ENCODE measurements around the gene PRR20G. TPM values are rescaled to one million over a fixed set of nuclear protein-coding genes. Genes with fewer than 3 reads are reported as not detected.
A peak's percentile ranks its signal among the peaks of the same experiment; 100 is the strongest.

Gene PRR20G
- total RNA-seq, 4 donors from 2014 or later: not detected

DNA sequence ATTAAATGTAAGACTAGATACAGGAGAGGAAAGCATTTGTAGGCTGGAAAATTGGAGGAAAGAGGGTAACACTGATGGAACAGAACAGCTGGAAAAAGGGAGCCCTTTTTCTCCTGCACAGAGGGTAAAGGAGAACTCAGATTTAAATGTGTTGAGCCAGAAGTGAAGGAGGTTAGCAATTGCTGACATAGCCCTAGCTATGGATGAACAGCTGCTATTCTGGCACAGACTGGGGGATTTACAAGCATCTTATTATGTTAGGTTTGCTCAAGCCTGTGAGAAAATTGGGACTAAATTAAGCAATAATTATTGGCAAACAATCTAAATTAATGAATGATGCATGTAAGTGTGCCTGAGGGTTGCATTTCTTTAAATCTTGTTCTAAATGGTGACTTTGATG, 40.6 kb upstream of the PRR20G start:
- Histone ChIP-seq H3K4me3 (no peak overlapping the region), H3K9me3 (peaks cover 0 to 40% (median 7%) of the 10 kb centered on the region in 4 donors), H3K36me3 (no peaks in the 10 kb centered on the region), H3K27me3 (no peaks in the 10 kb centered on the region), H3K4me1 (no peaks in the 10 kb centered on the region), H3K27ac (no peak overlapping the region)
- TF ChIP-seq, protein P1, sequence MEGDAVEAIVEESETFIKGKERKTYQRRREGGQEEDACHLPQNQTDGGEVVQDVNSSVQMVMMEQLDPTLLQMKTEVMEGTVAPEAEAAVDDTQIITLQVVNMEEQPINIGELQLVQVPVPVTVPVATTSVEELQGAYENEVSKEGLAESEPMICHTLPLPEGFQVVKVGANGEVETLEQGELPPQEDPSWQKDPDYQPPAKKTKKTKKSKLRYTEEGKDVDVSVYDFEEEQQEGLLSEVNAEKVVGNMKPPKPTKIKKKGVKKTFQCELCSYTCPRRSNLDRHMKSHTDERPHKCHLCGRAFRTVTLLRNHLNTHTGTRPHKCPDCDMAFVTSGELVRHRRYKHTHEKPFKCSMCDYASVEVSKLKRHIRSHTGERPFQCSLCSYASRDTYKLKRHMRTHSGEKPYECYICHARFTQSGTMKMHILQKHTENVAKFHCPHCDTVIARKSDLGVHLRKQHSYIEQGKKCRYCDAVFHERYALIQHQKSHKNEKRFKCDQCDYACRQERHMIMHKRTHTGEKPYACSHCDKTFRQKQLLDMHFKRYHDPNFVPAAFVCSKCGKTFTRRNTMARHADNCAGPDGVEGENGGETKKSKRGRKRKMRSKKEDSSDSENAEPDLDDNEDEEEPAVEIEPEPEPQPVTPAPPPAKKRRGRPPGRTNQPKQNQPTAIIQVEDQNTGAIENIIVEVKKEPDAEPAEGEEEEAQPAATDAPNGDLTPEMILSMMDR (IDR thresholded peaks at IDR 0.05): no peak
- TF ChIP-seq EP300 (IDR thresholded peaks at IDR 0.05) (no peak), POLR2A (IDR thresholded peaks at IDR 0.05) (no peak)
- no peak for DNase-seq (ENCODE audit: low spot score in 2 of 2)

GRCh38 chr3:127326341-127326740, 38.5 kb upstream of the PRR20G start:
- TF ChIP-seq EP300 (IDR thresholded peaks at IDR 0.05): no peak
- TF ChIP-seq POLR2A (IDR thresholded peaks at IDR 0.05): no peak
- TF ChIP-seq, protein P1 (IDR thresholded peaks at IDR 0.05): no peak
- Histone ChIP-seq H3K27me3 (no peaks in the 10 kb centered on the region), H3K27ac (no peak overlapping the region), H3K36me3 (no peaks in the 10 kb centered on the region), H3K4me1 (no peaks in the 10 kb centered on the region), H3K9me3 (peaks cover 0 to 31% (median 6%) of the 10 kb centered on the region in 4 donors), H3K4me3 (no peak overlapping the region)
- no peak for DNase-seq (ENCODE audit: low spot score in 2 of 2)

- peak in 1 of 2 donors; percentile 36 for DNase-seq (ENCODE audit: low spot score in 2 of 2)
- 94 to 100% methylated on average over 1 of the region's 1 CpG for WGBS, 2 donors
- H3K4me3 ChIP-seq: no peak overlapping the region
- H3K9me3 ChIP-seq: peaks cover 0 to 23% (median 4%) of the 10 kb centered on the region in 4 donors
- H3K36me3 ChIP-seq: no peaks in the 10 kb centered on the region
- no peaks in the 10 kb centered on the region for H3K27me3 ChIP-seq
- no peak overlapping the region for H3K27ac ChIP-seq
- no peaks in the 10 kb centered on the region for H3K4me1 ChIP-seq
- TF ChIP-seq, protein P1 (IDR thresholded peaks at IDR 0.05): no peak
- TF ChIP-seq EP300 (IDR thresholded peaks at IDR 0.05) (no peak), POLR2A (IDR thresholded peaks at IDR 0.05) (no peak)
These were observed 37.7 kb upstream of the PRR20G start for GRCh38 chr3:127325629-127325961.

- Histone ChIP-seq H3K27ac (no peak overlapping the region), H3K36me3 (no peaks in the 10 kb centered on the region), H3K27me3 (no peaks in the 10 kb centered on the region), H3K9me3 (peaks cover 0 to 18% (median 1%) of the 10 kb centered on the region in 4 donors), H3K4me1 (no peaks in the 10 kb centered on the region), H3K4me3 (no peak overlapping the region)
- no peak for DNase-seq (ENCODE audit: low spot score in 2 of 2)
- 59 to 65% methylated on average over 4 of the region's 4 CpGs for WGBS, 2 donors
- TF ChIP-seq EP300 (IDR thresholded peaks at IDR 0.05): no peak
- TF ChIP-seq, protein P1 (IDR thresholded peaks at IDR 0.05): no peak
- no peak for TF ChIP-seq POLR2A (IDR thresholded peaks at IDR 0.05)
These were observed 37.2 kb upstream of the PRR20G start for GRCh38 chr3:127324913-127325628.

GRCh38 chr3:127324076-127324475, 36.2 kb upstream of the PRR20G start:
- TF ChIP-seq EP300 (IDR thresholded peaks at IDR 0.05) (no peak), POLR2A (IDR thresholded peaks at IDR 0.05) (no peak)
- TF ChIP-seq, protein P1 (IDR thresholded peaks at IDR 0.05): no peak
- no peaks in the 10 kb centered on the region for H3K36me3 ChIP-seq
- H3K4me3 ChIP-seq: no peak overlapping the region
- H3K27ac ChIP-seq: no peak overlapping the region
- WGBS, 2 donors: 69% methylated on average over 2 to 3 of the region's 3 CpGs
- DNase-seq (ENCODE audit: low spot score in 2 of 2): no peak
- no peaks in the 10 kb centered on the region for H3K27me3 ChIP-seq
- H3K9me3 ChIP-seq: peaks cover 0 to 8% (median 0%) of the 10 kb centered on the region in 4 donors
- H3K4me1 ChIP-seq: no peaks in the 10 kb centered on the region
